ENCODE data around the gene ZNF709.
"Not testable (repeated sequence)": the region's sequence is repeated elsewhere in the genome, so short reads cannot be mapped to it uniquely, and the experiment has no call there.

Gene ZNF709
- total RNA-seq = 0.48 to 0.91 reads per million in 2 donors

DNA sequence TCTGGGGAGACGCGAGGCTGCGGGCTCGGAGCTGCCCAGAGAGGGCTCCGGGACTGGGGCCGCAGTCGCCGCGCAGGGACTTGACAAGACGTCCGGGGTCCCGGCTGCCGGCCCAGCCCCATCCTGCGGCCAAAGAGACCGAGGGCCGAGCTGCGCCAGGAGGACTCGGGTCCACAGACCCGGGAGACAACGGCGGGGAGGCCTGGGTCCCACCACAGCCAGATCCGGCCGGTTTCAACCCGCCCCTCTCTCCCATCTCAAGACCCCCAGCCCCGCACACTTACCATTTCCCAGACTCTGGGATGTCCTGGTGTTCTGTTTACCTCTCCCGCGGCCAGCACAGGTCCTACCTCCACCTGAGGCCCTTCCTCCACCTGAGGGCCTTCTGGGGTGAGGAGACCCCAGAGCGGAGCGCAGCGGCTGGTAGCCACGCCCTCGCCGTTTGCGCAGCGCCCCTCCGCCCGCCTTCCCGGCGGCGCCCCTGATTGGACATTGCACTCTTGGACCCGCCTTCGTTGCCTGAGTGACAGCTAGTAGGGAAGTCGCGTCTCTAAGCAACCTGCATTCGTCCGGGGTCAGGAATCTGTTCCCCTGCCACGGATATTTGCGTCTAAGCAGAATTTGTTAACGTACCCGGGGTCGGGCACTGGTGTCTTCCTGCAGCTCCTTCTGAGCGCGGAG lies at the start of gene ZNF709:
Gene ZNF709 (minus strand): TSS at position 446 of the 681 bp plus-strand sequence. CDS start 159 bp downstream, at position 287.
- peak; percentile 82 for DNase-seq

DNA sequence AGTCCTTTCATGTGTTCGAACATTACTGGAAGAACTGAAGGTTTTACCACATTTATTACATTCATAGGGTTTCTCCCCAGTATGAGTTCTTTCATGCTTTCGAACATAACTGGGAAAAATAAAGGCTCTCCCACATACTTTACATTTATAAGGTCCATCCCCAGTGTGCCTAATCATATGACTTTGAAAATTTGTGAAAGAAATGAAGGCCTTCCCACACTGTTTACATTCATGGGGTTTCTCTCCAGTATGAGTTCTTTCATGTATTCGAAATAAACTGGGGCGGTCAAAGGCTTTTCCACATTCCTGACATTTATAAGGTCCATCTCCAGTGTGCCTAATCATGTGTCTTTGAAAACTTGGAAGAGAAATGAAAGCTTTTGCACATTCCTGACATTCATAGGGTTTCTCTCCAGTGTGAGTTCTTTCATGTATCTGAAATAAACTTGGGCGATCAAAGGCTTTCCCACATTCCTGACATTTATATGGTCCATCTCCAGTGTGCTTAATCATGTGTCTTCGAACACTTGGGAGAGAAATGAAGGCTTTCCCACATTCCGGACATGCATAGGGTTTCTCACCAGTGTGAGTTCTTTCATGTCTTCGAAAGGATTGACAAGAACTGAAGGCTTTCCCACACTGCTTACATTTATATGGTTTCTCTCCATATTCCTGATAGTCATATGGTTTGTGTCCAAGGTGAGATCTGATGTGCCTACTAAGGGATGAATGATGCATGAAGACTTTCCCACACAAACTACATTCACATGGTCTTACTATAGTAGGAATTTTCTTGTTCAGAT lies 42.6 kb upstream of the ZNF709 start:
- DNase-seq = no peak

- no peak for DNase-seq
Measured at GRCh38 chr19:12526542-12526941, 41.9 kb upstream of the ZNF709 start.

DNA sequence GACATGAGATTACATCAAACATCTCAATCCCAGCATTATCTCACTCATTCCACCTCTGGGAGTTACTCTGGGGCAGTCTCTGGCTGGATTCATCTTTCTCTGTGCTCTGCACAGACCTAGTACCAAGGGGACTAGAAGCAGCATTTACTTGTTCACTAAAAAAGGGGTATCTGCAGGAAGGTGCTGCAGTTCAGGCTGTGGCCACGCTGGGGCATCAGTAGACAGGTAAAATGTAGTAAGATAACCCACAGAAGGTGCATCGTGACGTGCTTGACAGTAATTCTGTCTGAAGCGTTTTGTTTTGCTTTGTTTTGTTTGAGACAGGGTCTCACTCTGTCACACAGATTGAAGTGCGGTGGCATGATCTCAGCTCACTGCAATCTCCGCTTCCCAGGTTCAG lies 37.4 kb upstream of the ZNF709 start:
- no peak for DNase-seq

DNA sequence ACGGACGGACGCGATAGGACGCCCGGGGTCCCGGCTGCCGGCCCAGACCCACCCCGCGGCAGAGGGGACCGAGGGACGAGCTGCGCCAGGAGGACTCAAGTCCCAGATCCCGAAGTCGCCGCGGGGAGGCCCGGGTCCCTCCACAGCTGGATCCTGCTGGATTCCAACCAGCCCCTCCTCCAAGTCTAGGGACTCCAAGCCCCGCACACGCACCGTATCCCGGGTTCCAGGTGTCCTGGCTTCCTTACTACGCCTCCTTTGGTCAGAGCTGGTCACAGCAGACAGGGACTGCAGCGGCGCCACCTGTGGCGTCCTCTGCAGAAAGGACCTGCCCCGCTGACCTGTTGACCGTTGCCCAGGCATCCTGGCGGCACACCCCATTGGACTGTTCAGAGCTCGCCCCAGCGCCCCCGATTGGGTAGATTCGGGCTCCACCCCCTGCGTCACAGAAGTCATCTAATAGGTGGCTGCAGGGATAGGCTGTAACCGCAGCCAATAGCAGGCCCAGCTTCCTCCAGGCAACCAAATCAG lies 29.0 kb upstream of the ZNF709 start:
- DNase-seq = no peak

DNA sequence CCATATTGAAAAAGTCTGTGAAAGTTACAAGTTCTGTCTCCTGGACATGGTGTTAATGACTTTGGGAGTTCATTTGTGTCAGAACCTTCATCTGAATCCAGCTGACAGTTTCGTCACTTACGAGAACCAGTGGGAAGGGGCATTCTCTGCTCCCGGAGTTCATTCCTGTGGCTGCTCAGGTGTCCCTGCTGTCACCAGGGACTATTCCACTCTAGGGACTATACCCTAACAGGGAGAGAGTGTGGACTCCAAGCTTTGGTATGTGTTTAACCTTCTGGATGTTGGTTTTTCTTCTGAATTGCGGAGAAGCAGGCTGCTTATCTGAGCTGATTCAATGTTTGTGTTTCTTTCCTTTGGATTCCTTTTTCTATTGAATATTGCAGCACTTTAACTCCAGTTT lies 12.4 kb upstream of the ZNF709 start:
- no peak for DNase-seq

- no peak for DNase-seq
Measured at GRCh38 chr19:12496480-12496879, 11.9 kb upstream of the ZNF709 start.

- DNase-seq = peak; percentile 87
Measured at GRCh38 chr19:12495002-12495802, 10.6 kb upstream of the ZNF709 start.

DNA sequence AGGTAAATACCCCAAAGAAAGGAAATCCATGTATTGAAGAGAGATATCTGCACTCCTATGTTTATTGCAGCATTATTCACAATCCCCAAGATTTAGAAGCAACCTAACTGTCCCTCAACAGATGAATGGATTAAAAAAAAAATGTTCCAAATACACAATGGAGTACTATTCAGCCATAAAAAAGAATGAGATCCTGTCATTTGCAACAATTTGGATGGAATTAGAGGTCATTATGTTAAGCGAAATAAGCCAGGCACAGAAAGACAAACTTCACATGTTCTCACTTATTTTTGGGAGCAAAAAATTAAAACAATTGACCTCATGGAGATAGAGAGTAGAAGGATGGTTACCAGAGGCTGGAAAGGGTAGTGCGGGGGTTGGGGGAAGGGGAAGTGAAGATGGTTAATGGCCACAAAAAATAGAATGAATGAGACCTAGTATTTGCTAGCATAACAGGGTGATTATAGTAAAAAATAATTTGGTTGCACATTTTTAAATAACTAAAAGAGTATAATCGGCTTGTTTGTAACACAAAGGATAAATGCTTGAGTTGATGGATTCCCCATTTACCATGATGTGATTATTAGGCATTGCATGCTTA lies 9.7 kb upstream of the ZNF709 start:
- DNase-seq = no peak

GRCh38 chr19:12486265-12486783 lies 1.7 kb upstream of the ZNF709 start:
- not testable (repeated sequence) for DNase-seq

DNA sequence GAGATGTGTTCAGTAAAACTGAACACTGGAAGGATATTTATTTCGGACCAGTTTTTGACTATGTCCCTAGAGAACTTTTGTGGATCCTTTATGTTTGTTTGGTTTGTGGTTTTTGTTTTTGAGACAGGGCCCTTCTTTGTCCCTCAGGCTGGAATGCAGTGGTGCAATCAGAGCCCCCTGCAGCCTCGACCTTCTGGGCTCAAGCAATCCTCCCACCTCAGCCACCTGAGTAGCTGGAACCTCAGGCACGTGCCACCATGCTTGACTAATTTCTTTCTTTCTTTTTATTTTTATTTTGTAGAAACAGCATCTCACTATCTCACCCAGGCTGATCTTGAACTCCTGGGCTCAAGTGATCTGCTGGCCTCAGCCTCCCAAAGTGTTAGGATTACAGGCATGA lies 955 bp upstream of the ZNF709 start:
- DNase-seq = no peak

DNA sequence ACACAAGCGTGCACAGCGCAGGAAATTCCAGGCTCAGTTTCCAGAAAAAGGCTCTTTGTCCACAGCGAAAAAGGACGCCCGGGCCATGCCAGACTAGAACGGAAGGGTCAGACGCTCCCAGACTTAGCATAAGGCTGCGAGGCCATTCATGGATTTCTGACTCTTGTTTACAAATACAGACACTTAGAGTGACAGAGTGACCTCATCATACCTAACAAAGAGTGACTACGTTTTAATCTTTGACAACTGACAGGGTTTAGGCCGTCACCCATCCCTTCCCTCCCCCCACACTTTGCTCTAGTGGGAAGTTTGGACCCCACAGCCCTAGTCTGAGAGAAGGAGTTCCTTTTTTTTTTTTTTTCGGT lies 418 bp upstream of the ZNF709 start:
- no peak for DNase-seq

DNA sequence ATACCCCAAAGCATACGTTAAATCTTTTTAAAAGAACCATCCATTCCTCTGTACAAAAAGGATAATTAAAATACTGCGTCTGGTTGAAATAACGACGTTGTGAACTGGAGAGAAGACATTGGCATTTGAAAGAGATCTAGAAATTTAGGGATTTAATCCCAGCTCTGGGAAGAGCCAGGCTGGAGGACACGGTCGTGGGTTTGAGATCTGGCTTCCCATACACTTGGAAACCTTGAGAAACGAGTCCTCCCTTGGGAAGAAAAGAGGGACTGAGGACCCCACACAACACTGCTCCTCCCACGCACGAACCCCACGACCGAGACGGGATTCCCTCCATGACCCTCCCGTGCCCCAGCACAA lies 625 bp downstream of the ZNF709 start:
- DNase-seq = no peak

GRCh38 chr19:12482509-12482886 lies 2.1 kb downstream of the ZNF709 start:
- no peak for DNase-seq

DNA sequence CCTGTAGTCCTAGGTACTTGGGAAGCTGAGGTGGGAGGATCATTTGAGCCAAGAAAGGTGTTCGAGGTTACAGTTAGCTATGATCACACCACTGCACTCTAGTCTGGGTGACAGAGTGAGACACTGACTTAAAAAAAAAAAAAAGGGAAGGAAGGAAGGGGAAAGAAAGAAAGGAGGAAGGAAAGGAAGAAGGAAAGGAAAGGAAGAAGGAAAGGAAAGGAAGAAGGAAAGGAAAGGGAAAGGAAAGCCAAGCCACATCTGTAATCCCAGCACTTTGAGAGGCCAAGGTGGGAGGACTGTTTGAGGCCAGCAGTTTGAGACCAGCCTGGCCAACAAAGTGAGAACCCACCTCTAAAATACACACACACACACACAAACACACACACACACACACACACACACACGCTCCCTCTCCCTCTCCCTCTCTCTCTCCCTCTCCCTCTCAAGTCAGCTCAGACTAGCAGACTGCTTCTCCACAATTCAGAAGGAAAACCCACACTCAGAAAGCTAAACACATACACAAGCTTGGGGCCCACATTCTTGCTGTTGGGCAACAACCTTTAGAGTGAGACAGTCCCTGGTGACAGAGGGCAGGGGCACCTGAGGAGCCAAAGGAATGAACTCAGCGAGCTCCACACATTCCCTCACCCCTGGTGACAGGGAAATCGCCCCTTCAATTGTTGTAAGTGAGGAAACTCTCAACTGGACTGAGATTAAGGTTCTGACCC lies 2.7 kb downstream of the ZNF709 start:
- DNase-seq = no peak

- no peak for DNase-seq
Measured at GRCh38 chr19:12478234-12478941, 6.2 kb downstream of the ZNF709 start.

GRCh38 chr19:12467651-12468050 lies 17.0 kb downstream of the ZNF709 start:
- DNase-seq = not testable (repeated sequence)

GRCh38 chr19:12465211-12465610 lies 19.4 kb downstream of the ZNF709 start:
- DNase-seq = no peak

DNA sequence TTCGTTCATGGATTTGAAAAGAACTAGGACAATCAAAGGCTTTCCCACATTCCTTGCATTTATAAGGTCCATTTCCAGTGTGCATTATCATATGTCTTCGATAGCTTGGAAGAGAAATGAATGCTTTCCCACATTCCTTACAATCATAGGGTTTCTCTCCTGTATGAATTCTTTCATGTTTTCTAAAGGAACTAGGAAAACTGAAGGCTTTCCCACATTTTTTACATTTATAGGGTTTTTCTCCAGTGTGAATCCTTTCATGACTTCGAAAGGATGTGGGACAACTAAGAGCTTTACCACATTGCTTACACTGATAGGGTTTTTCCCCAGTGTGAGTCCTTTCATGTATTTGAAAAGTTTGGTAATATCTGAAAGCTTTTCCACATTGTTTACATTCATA lies 19.8 kb downstream of the ZNF709 start:
- DNase-seq = no peak

GRCh38 chr19:12464139-12464538 lies 20.5 kb downstream of the ZNF709 start:
- DNase-seq = not testable (repeated sequence)

GRCh38 chr19:12453495-12453894 lies 31.1 kb downstream of the ZNF709 start:
- no peak for DNase-seq

Measured in T-helper 9 cell (primary cell).